HG02884 (cell line): ENCODE measurements around the gene RTTN.

Experiments used
- ATAC-seq: cut with Tn5 transposase; IDR thresholded peaks from one replicate; pipeline ENCODE4 v1.9.1; 2021; ENCODE audit warnings: mild to moderate bottlenecking, moderate library complexity; ENCODE audit not compliant: unreplicated experiment

The RTTN gene

GRCh38 chr18:70086085-70086484 is 119.4 kb downstream of the RTTN start:
- ATAC-seq, result no peak

- no peak for ATAC-seq
Measured at GRCh38 chr18:70085641-70086040, 119.8 kb downstream of the RTTN start.

- ATAC-seq, result no peak
Measured at GRCh38 chr18:70082430-70082829, 123.1 kb downstream of the RTTN start.

- ATAC-seq, result no peak
Measured at GRCh38 chr18:70078106-70078505, 127.4 kb downstream of the RTTN start.

GRCh38 chr18:70075906-70076305 is 129.6 kb downstream of the RTTN start:
- ATAC-seq, result no peak

GRCh38 chr18:70074116-70074515 is 131.4 kb downstream of the RTTN start:
- ATAC-seq, result no peak

- ATAC-seq, result no peak
Measured at GRCh38 chr18:70073432-70073831, 132.1 kb downstream of the RTTN start.

- peak; percentile 45 for ATAC-seq
Measured at GRCh38 chr18:70072678-70073077, 132.8 kb downstream of the RTTN start.

- no peak for ATAC-seq
Measured at GRCh38 chr18:70069965-70070364, 135.5 kb downstream of the RTTN start.

GRCh38 chr18:70069382-70069781 is 136.1 kb downstream of the RTTN start:
- no peak for ATAC-seq

GRCh38 chr18:70068981-70069380 is 136.5 kb downstream of the RTTN start:
- peak; percentile 67 for ATAC-seq

- ATAC-seq, result no peak
Measured at GRCh38 chr18:70059684-70060083, 145.8 kb downstream of the RTTN start.

- ATAC-seq, result peak; percentile 98
Measured at GRCh38 chr18:70058916-70059315, 146.6 kb downstream of the RTTN start.

GRCh38 chr18:70047931-70048603 is 157.4 kb downstream of the RTTN start:
- no peak for ATAC-seq

GRCh38 chr18:70046796-70047195 is 158.7 kb downstream of the RTTN start:
- no peak for ATAC-seq

GRCh38 chr18:70046207-70046606 is 159.3 kb downstream of the RTTN start:
- ATAC-seq, result no peak

- no peak for ATAC-seq
Measured at GRCh38 chr18:70044632-70045031, 160.9 kb downstream of the RTTN start.

GRCh38 chr18:70041459-70042050 is 163.9 kb downstream of the RTTN start:
- no peak for ATAC-seq

GRCh38 chr18:70039186-70039585 is 166.3 kb downstream of the RTTN start:
- no peak for ATAC-seq

GRCh38 chr18:70037431-70038061 is 167.9 kb downstream of the RTTN start:
- ATAC-seq, result no peak

- peak; percentile 99 for ATAC-seq
Measured at GRCh38 chr18:70036771-70037347, 168.6 kb downstream of the RTTN start.

GRCh38 chr18:70036168-70036567 is 169.3 kb downstream of the RTTN start:
- no peak for ATAC-seq
